HepG2 (cell line): Measurements from ENCODE around the gene ZNF780B. TPM values are rescaled to one million over a fixed set of nuclear protein-coding genes. Genes with fewer than 3 reads are reported as not detected.
A peak's percentile ranks its signal among the peaks of the same experiment; 100 is the strongest.

Experiments used
- CERS6 ChIP-seq: sonication (generic); formaldehyde crosslinking; IDR thresholded peaks from 2 replicates; pipeline ENCODE4 v1.5.0; 2020; ENCODE audit warnings: missing genetic modification reagents
- ETV6 ChIP-seq: sonication (generic); formaldehyde crosslinking; conservative IDR thresholded peaks from 2 replicates; pipeline ENCODE4 v1.4.0; 2020; ENCODE audit warnings: missing genetic modification reagents
- HBP1 ChIP-seq: IDR thresholded peaks from 2 replicates; pipeline ENCODE4 v1.6.1; 2016; ENCODE audit warnings: low read depth, control low read depth
- HOXA9 ChIP-seq: sonication (generic); formaldehyde crosslinking; IDR thresholded peaks from 2 replicates; pipeline ENCODE4 v1.8.1; 2022; ENCODE audit warnings: missing genetic modification reagents, mild to moderate bottlenecking, moderate library complexity, borderline replicate concordance
- IKZF5 ChIP-seq: IDR thresholded peaks from 2 replicates; pipeline ENCODE4 v1.6.1; 2018; ENCODE audit warnings: missing genetic modification reagents, mild to moderate bottlenecking, missing compliant biosample characterization
- IRF9 ChIP-seq: sonication (generic); formaldehyde crosslinking; IDR thresholded peaks from 2 replicates; pipeline ENCODE4 v1.8.0; 2022; ENCODE audit warnings: missing genetic modification reagents, mild to moderate bottlenecking, borderline replicate concordance
- MAFK ChIP-seq, 2 experiments: IDR thresholded peaks in 1 of 2; conservative IDR thresholded peaks in 1 of 2; 2 replicates each; pipeline ENCODE4 v1.6.1; 2011; ENCODE audit warnings: improper control_type of control experiment in 2 of 2, low read length in 2 of 2
- MTA3 ChIP-seq: sonication (generic); formaldehyde crosslinking; IDR thresholded peaks from 2 replicates; pipeline ENCODE4 v1.4.0; 2020; ENCODE audit warnings: missing genetic modification reagents
- PLSCR1 ChIP-seq: sonication (generic); formaldehyde crosslinking; IDR thresholded peaks from 2 replicates; pipeline ENCODE4 v1.5.0; 2020; ENCODE audit warnings: missing genetic modification reagents, mild to moderate bottlenecking, borderline replicate concordance
- ZBTB42 ChIP-seq: sonication (generic); formaldehyde crosslinking; IDR thresholded peaks from 2 replicates; pipeline ENCODE4 v1.5.0; 2020; ENCODE audit warnings: mild to moderate bottlenecking, missing genetic modification reagents
- ZBTB49 ChIP-seq: sonication (generic); formaldehyde crosslinking; IDR thresholded peaks from 2 replicates; pipeline ENCODE4 v1.4.0; 2020; ENCODE audit warnings: missing genetic modification reagents, borderline replicate concordance
- ZNF343 ChIP-seq: sonication (generic); formaldehyde crosslinking; IDR thresholded peaks from 2 replicates; pipeline ENCODE4 v1.4.0; 2020; ENCODE audit warnings: mild to moderate bottlenecking, missing genetic modification reagents
- ZNF44 ChIP-seq: sonication (generic); formaldehyde crosslinking; IDR thresholded peaks from 2 replicates; pipeline ENCODE4 v1.5.1; 2020; ENCODE audit warnings: mild to moderate bottlenecking, missing genetic modification reagents
- ZNF547 ChIP-seq: sonication (generic); formaldehyde crosslinking; IDR thresholded peaks from 2 replicates; pipeline ENCODE4 v1.5.1; 2020; ENCODE audit warnings: mild to moderate bottlenecking, missing genetic modification reagents
- ZNF747 ChIP-seq: sonication (generic); formaldehyde crosslinking; IDR thresholded peaks from 2 replicates; pipeline ENCODE4 v1.8.1; 2023; ENCODE audit warnings: missing genetic modification reagents, mild to moderate bottlenecking, borderline replicate concordance
- ZNF780A ChIP-seq: sonication (generic); formaldehyde crosslinking; IDR thresholded peaks from 2 replicates; pipeline ENCODE4 v1.8.0; 2022; ENCODE audit warnings: mild to moderate bottlenecking, missing genetic modification reagents, moderate library complexity
- ZNF781 ChIP-seq: sonication (generic); formaldehyde crosslinking; IDR thresholded peaks from 2 replicates; pipeline ENCODE4 v1.5.1; 2020; ENCODE audit warnings: borderline replicate concordance, mild to moderate bottlenecking, missing genetic modification reagents; ENCODE audit errors: not compliant biosample characterization
- ZNF800 ChIP-seq: sonication (generic); formaldehyde crosslinking; IDR thresholded peaks from 2 replicates; pipeline ENCODE4 v1.4.0; 2020; ENCODE audit warnings: missing genetic modification reagents
- ZSCAN20 ChIP-seq: sonication (generic); formaldehyde crosslinking; IDR thresholded peaks from 2 replicates; pipeline ENCODE4 v1.4.0; 2020; ENCODE audit warnings: missing genetic modification reagents, mild to moderate bottlenecking, borderline replicate concordance
- polyA plus RNA-seq, 8 experiments: library from polyadenylated mRNA; depleted of rRNA in 3 of 8; stranded (reverse) in 7 of 8; unstranded in 1 of 8; fragments of >200 nt; fragmentation: Illumina TruSeq in 4 of 8; extraction: Trizol in 4 of 8; gene quantifications; 2 replicates each; pipeline versions ENCODE4 v1.2.1 to v1.2.3, GENCODE V29; 2011 to 2016; ENCODE audit warnings: low read depth in 4 of 8, missing spikeins in 1 of 8, mixed read lengths in 1 of 8; ENCODE audit not compliant: insufficient read depth in 1 of 8
- total RNA-seq, 5 experiments: library from RNA; depleted of rRNA; stranded (reverse); fragments of >200 nt; fragmentation: Illumina TruSeq; extraction: Trizol; gene quantifications; 2 replicates each; pipeline ENCODE4 v1.2.3, GENCODE V29; 2016; ENCODE audit warnings: low read depth in 1 of 5

ZNF780B gene
- total and polyA plus RNA-seq, 2 of the 13 experiments (the other 11 are each of a cell fraction or from before 2014, with no cell fraction given), result 6.6 to 21.9 TPM

GRCh38 chr19:39996218-39996810 is 59.7 kb downstream of the ZNF780B start (continued):
- TF ChIP-seq HBP1 (CRISPR knock-in tag), result no peak
- no peak for TF ChIP-seq ZNF343 (CRISPR knock-in tag)
- TF ChIP-seq ETV6, result 0 out of 2 replicates have a peak, but pooled peaks have one; percentile 6
- no peak for TF ChIP-seq ZNF547 (CRISPR knock-in tag)
- TF ChIP-seq ZNF780A (CRISPR knock-in tag), result 0 out of 2 replicates have a peak, but pooled peaks have one; percentile 16
- no peak for TF ChIP-seq IRF9
- no peak for TF ChIP-seq IKZF5 (CRISPR knock-in tag)
- no peak for TF ChIP-seq ZNF800
- TF ChIP-seq MAFK (conservative IDR thresholded peaks at IDR 0.05 in 1 of 2, IDR thresholded peaks at IDR 0.05 in 1 of 2; ENCODE audit: low read length in 2 of 2), result no peak
- TF ChIP-seq ZNF781 (CRISPR knock-in tag), result peak; percentile 93
- TF ChIP-seq ZBTB49 (CRISPR knock-in tag), result no peak
- TF ChIP-seq PLSCR1 (CRISPR knock-in tag), result no peak
- TF ChIP-seq ZNF747, result no peak
- TF ChIP-seq ZNF44, result 0 out of 2 replicates have a peak, but pooled peaks have one; percentile 24
- no peak for TF ChIP-seq HOXA9 (CRISPR knock-in tag)
- TF ChIP-seq ZSCAN20 (CRISPR knock-in tag), result no peak
- no peak for TF ChIP-seq MTA3
- TF ChIP-seq CERS6 (CRISPR knock-in tag), result no peak
- TF ChIP-seq ZBTB42 (CRISPR knock-in tag), result no peak
